AG04450 (cell line): ENCODE results near the gene P4HTM. TPM values are rescaled to one million over a fixed set of nuclear protein-coding genes. Genes with fewer than 3 reads are reported as not detected.

Source experiments
- CTCF ChIA-PET: fragments of 300-600, 350-600 bp; formaldehyde crosslinking; extraction: SDS; loops from one replicate; lab custom pipeline; 2022; ENCODE audit warnings: antibody characterized with exemption, inconsistent platforms; lab: Charles Lee
- POLR2A ChIA-PET: fragments of 350-600 bp; formaldehyde crosslinking; extraction: SDS; loops from one replicate; lab custom pipeline; 2021; ENCODE audit warnings: antibody characterized with exemption, inconsistent platforms; lab: Yijun Ruan, JAX
- DNase-seq: peaks from one replicate; pipeline ENCODE4 v3.0.0-alpha.2; 2011; ENCODE audit warnings: low read depth, low spot score
- H3K27ac ChIP-seq: one replicate; pipeline ENCODE4 v1.5.1; 2012; ENCODE audit warnings: low read depth, low read length, control low read depth
- H3K27me3 ChIP-seq: one replicate; pipeline ENCODE4 v1.6.0; 2012; ENCODE audit warnings: low read length; ENCODE audit not compliant: control insufficient read depth, insufficient read depth
- H3K4me3 ChIP-seq: 2 replicates; pipeline ENCODE4 v1.5.1; 2011; ENCODE audit warnings: mild to moderate bottlenecking, low read depth, low read length, control low read depth
- H3K9me3 ChIP-seq: 2 replicates; pipeline ENCODE4 v1.5.1; 2012; ENCODE audit warnings: low read length; ENCODE audit not compliant: control insufficient read depth, insufficient read depth
- CTCF ChIP-seq: IDR thresholded peaks from 2 replicates; pipeline ENCODE4 v1.5.1; 2011; ENCODE audit warnings: low read depth, low read length, control low read depth, inconsistent platforms
- polyA plus RNA-seq: library from polyadenylated mRNA; depleted of rRNA; stranded (reverse); fragments of >200 nt; gene quantifications from 2 replicates; pipeline ENCODE4 v1.2.3, GENCODE V29; 2011

P4HTM gene
- polyA plus RNA-seq, 1 experiment, result 18.2 TPM

GRCh38 chr3:49015765-49016164 is 25.7 kb downstream of the P4HTM start:
- DNase-seq, result no peak
- no peaks in the 10 kb centered on the region; the same call in 1 of the 2 replicates for H3K9me3 ChIP-seq
- CTCF ChIA-PET, result no interaction called here
- POLR2A ChIA-PET, result interaction anchor here (0.8 to 4.0 kb wide), 3 partner anchors 9 to 26 kb away, joined by 3 to 33 read pairs (median 4); partner anchors contain the start of genes IMPDH2, P4HTM and WDR6
- H3K27ac ChIP-seq, result no peak overlapping the region
- no peak for TF ChIP-seq CTCF
- H3K4me3 ChIP-seq, result no peak overlapping the region
- no peaks in the 10 kb centered on the region for H3K27me3 ChIP-seq

GRCh38 chr3:49016414-49017228 is 26.6 kb downstream of the P4HTM start:
- DNase-seq, result no peak
- Histone ChIP-seq H3K4me3 (no peak overlapping the region), H3K9me3 (no peaks in the 10 kb centered on the region; the same call in 1 of the 2 replicates), H3K27ac (no peak overlapping the region), H3K27me3 (no peaks in the 10 kb centered on the region)
- no peak for TF ChIP-seq CTCF
- POLR2A ChIA-PET, result interaction anchor here (0.8 to 4.0 kb wide), 7 partner anchors 8 to 78 kb away, joined by 3 to 33 read pairs (median 4); partner anchors contain the start of genes IMPDH2, P4HTM, QRICH1 and WDR6
- CTCF ChIA-PET, result interaction anchor here (1.2 to 1.3 kb wide), 2 partner anchors 8 to 9 kb away, joined by 3 to 4 read pairs; partner anchors contain the start of gene WDR6

GRCh38 chr3:49017229-49017970 is 27.4 kb downstream of the P4HTM start:
- H3K9me3 ChIP-seq, result no peaks in the 10 kb centered on the region; the same call in 1 of the 2 replicates
- POLR2A ChIA-PET, result interaction anchor here (1.0 to 4.0 kb wide), 7 partner anchors 9 to 439 kb away, joined by 3 to 33 read pairs (median 5); partner anchors contain the start of genes IMPDH2, P4HTM, QRICH1 and WDR6
- H3K27me3 ChIP-seq, result no peaks in the 10 kb centered on the region
- TF ChIP-seq CTCF, result no peak
- peak overlapping the region; percentile 31 for H3K27ac ChIP-seq
- CTCF ChIA-PET, result interaction anchor here (1.2 to 1.3 kb wide), 2 partner anchors 8 to 10 kb away, joined by 3 to 4 read pairs; partner anchors contain the start of gene WDR6
- H3K4me3 ChIP-seq, result peak overlapping the region; percentile 80
- DNase-seq, result no peak

GRCh38 chr3:49017971-49018706 is 28.1 kb downstream of the P4HTM start, which contains the start of gene DALRD3:
Gene DALRD3, minus strand, starts transcription at chr3:49018580. Its CDS starts 16 bp downstream, at chr3:49018564.
- H3K27ac ChIP-seq, result peak within 1 kb of the TSS; percentile 39
- no peaks in the 10 kb centered on the region; the same call in 1 of the 2 replicates for H3K9me3 ChIP-seq
- peak within 1 kb of the TSS; percentile 80 for H3K4me3 ChIP-seq
- POLR2A ChIA-PET, result interaction anchor here (0.6 to 4.0 kb wide), 10 partner anchors 9 to 725 kb away, joined by 3 to 33 read pairs (median 4); partner anchors contain the start of genes IMPDH2, P4HTM, QRICH1 and WDR6
- CTCF ChIA-PET, result interaction anchor here (0.6 to 1.3 kb wide), 2 partner anchors 9 to 30 kb away, joined by 3 to 4 read pairs; no protein-coding TSS in a partner anchor
- no peak for DNase-seq
- no peak for TF ChIP-seq CTCF
- no peaks in the 10 kb centered on the region for H3K27me3 ChIP-seq
